HG03439 (cell line): ENCODE data around the gene WASL.
"Not testable (repeated sequence)": the region's sequence is repeated elsewhere in the genome, so short reads cannot be mapped to it uniquely, and the experiment has no call there.

Source experiments
- ATAC-seq: cut with Tn5 transposase; IDR thresholded peaks from one replicate; pipeline ENCODE4 v1.9.1; 2021; ENCODE audit warnings: mild to moderate bottlenecking, moderate library complexity; ENCODE audit not compliant: unreplicated experiment

The WASL gene

GRCh38 chr7:123748734-123749536, at the start of gene WASL:
Gene WASL, minus strand, starts transcription at chr7:123749003. Its CDS starts 269 bp downstream, at chr7:123748734.
- ATAC-seq, result peak; percentile 81

- ATAC-seq, result no peak
These were observed 49.1 kb upstream of the WASL start for GRCh38 chr7:123797673-123798531.

- ATAC-seq, result no peak
These were observed 47.8 kb upstream of the WASL start for GRCh38 chr7:123796568-123796967.

GRCh38 chr7:123795917-123796316, 47.1 kb upstream of the WASL start:
- ATAC-seq, result no peak

- ATAC-seq, result not testable (repeated sequence)
These were observed 46.3 kb upstream of the WASL start for GRCh38 chr7:123795116-123795515.

GRCh38 chr7:123792547-123792946, 43.7 kb upstream of the WASL start:
- no peak for ATAC-seq

GRCh38 chr7:123791001-123791400, 42.2 kb upstream of the WASL start:
- no peak for ATAC-seq

- ATAC-seq, result no peak
These were observed 41.0 kb upstream of the WASL start for GRCh38 chr7:123789817-123790216.

- ATAC-seq, result no peak
These were observed 40.5 kb upstream of the WASL start for GRCh38 chr7:123789206-123789784.

GRCh38 chr7:123788584-123788983, 39.8 kb upstream of the WASL start:
- ATAC-seq, result no peak

- ATAC-seq, result no peak
These were observed 38.6 kb upstream of the WASL start for GRCh38 chr7:123787220-123788007.

- no peak for ATAC-seq
These were observed 35.5 kb upstream of the WASL start for GRCh38 chr7:123784263-123784662.

GRCh38 chr7:123783820-123784219, 35.0 kb upstream of the WASL start:
- ATAC-seq, result no peak

GRCh38 chr7:123782071-123782798, 33.4 kb upstream of the WASL start:
- ATAC-seq, result no peak

GRCh38 chr7:123780472-123780871, 31.7 kb upstream of the WASL start:
- ATAC-seq, result not testable (repeated sequence)

GRCh38 chr7:123774496-123774895, 25.7 kb upstream of the WASL start:
- no peak for ATAC-seq

GRCh38 chr7:123773481-123773880, 24.7 kb upstream of the WASL start:
- no peak for ATAC-seq

GRCh38 chr7:123772652-123773051, 23.8 kb upstream of the WASL start:
- no peak for ATAC-seq

- no peak for ATAC-seq
These were observed 23.0 kb upstream of the WASL start for GRCh38 chr7:123771846-123772245.

GRCh38 chr7:123771256-123771655, 22.5 kb upstream of the WASL start:
- no peak for ATAC-seq
